Keratinocyte (primary cell): ENCODE results near the gene ADAMTS2. TPM values are rescaled to one million over a fixed set of nuclear protein-coding genes. Genes with fewer than 3 reads are reported as not detected.

Experiments used
- DNase-seq: peaks from one replicate; pipeline ENCODE4 v3.0.0-alpha.2; 2011; ENCODE audit warnings: low read depth, missing footprints, low spot score
- FAIRE-seq: peaks from 2 replicates; lab custom pipeline; 2011; peaks lifted over from hg19 to GRCh38; lab: Jason Lieb, UNC
- H2AFZ ChIP-seq: 2 replicates; pipeline ENCODE4 v1.6.0; 2012; ENCODE audit warnings: low read length, control low read depth, inconsistent platforms; ENCODE audit not compliant: control insufficient read depth
- H3K27ac ChIP-seq: 2 replicates; pipeline ENCODE4 v1.5.1; 2011; ENCODE audit warnings: low read length; ENCODE audit not compliant: control insufficient read depth, insufficient read depth
- H3K27me3 ChIP-seq: 3 replicates; pipeline ENCODE4 v1.6.0; 2011; ENCODE audit warnings: low read length; ENCODE audit not compliant: control insufficient read depth, insufficient read depth; ENCODE audit errors: extremely low read depth
- H3K36me3 ChIP-seq, 2 experiments: 2 replicates in 1 of 2; 3 replicates in 1 of 2; pipeline ENCODE4 v1.5.1; 2011; ENCODE audit warnings: low read length in 2 of 2, mild to moderate bottlenecking in 1 of 2; ENCODE audit not compliant: control insufficient read depth in 2 of 2, insufficient read depth in 2 of 2; ENCODE audit errors: extremely low read depth in 1 of 2
- H3K4me1 ChIP-seq: 3 replicates; pipeline ENCODE4 v1.5.1; 2011; ENCODE audit warnings: low read length; ENCODE audit not compliant: control insufficient read depth, insufficient read depth; ENCODE audit errors: extremely low read depth
- H3K4me2 ChIP-seq: 3 replicates; pipeline ENCODE4 v1.6.0; 2011; ENCODE audit warnings: low read depth, low read length; ENCODE audit not compliant: control insufficient read depth, insufficient read depth; ENCODE audit errors: extremely low read depth
- H3K4me3 ChIP-seq, 3 experiments: fragments of 200-600 bp in 1 of 3; sonication (generic) in 1 of 3; 2 replicates in 2 of 3; 3 replicates in 1 of 3; pipeline ENCODE4 v1.5.1; 2011 to 2016; ENCODE audit warnings: low read length in 3 of 3, mild to moderate bottlenecking in 3 of 3, control low read depth in 2 of 3, inconsistent platforms in 1 of 3, low read depth in 1 of 3, mixed read lengths in 1 of 3, mixed run types in 1 of 3, moderate library complexity in 1 of 3; ENCODE audit not compliant: control insufficient read depth in 2 of 3, insufficient read depth in 2 of 3; ENCODE audit errors: extremely low read depth in 1 of 3
- H3K79me2 ChIP-seq: 2 replicates; pipeline ENCODE4 v1.6.0; 2012; ENCODE audit warnings: low read length; ENCODE audit not compliant: control insufficient read depth, insufficient read depth
- H3K9ac ChIP-seq: 3 replicates; pipeline ENCODE4 v1.6.0; 2011; ENCODE audit warnings: low read length; ENCODE audit not compliant: control insufficient read depth, insufficient read depth; ENCODE audit errors: extremely low read depth
- H3K9me1 ChIP-seq: 3 replicates; pipeline ENCODE4 v1.6.0; 2011; ENCODE audit warnings: low read length; ENCODE audit not compliant: control insufficient read depth, insufficient read depth; ENCODE audit errors: extremely low read depth
- H3K9me3 ChIP-seq: 2 replicates; pipeline ENCODE4 v1.5.1; 2012; ENCODE audit warnings: low read depth, low read length; ENCODE audit not compliant: control insufficient read depth
- H4K20me1 ChIP-seq: 3 replicates; pipeline ENCODE4 v1.6.0; 2011; ENCODE audit warnings: low read length; ENCODE audit not compliant: control insufficient read depth, insufficient read depth; ENCODE audit errors: extremely low read depth
- EZH2 ChIP-seq: IDR thresholded peaks from one replicate; pipeline ENCODE4 v1.6.1; 2012; ENCODE audit warnings: inconsistent platforms, mild to moderate bottlenecking, low read length, moderate library complexity
- dilution Hi-C: fragments of 300-500 bp; cut with MboI; formaldehyde crosslinking; loops from one replicate; pipeline ENCODE4 v1.7.0; 2020; ENCODE audit warnings: low sequenced_read_pairs; ENCODE audit not compliant: extremely low pct_ligation_motif_present
- polyA plus RNA-seq, 5 experiments: library from polyadenylated mRNA; depleted of rRNA in 3 of 5; stranded (reverse) in 3 of 5; stranded (forward) in 1 of 5; unstranded in 1 of 5; fragments of >200 nt; gene quantifications; 1 replicate in 1 of 5; 2 replicates in 3 of 5; 3 replicates in 1 of 5; pipeline versions ENCODE4 v1.2.1 to v1.2.3, GENCODE V29; 2011 to 2012; ENCODE audit warnings: missing spikeins in 2 of 5, low read depth in 1 of 5, low replicate concordance in 1 of 5
- TF ChIP-seq, protein P1 (sequence below), 3 experiments: IDR thresholded peaks in 1 of 3; conservative IDR thresholded peaks in 1 of 3; optimal IDR thresholded peaks in 1 of 3; 2 replicates in 2 of 3; 3 replicates in 1 of 3; pipeline versions ENCODE3 to v1.5.1; 2011; ENCODE audit warnings: low read length in 3 of 3, mild to moderate bottlenecking in 3 of 3, moderate library complexity in 2 of 3, control low read depth in 1 of 3, inconsistent platforms in 1 of 3; ENCODE audit not compliant: insufficient read depth in 2 of 3; ENCODE audit errors: extremely low read depth in 1 of 3

ADAMTS2 gene
- polyA plus RNA-seq, 1 donor (not counting 4 experiments of a cell fraction or from before 2014, with no cell fraction given) = not detected

DNA sequence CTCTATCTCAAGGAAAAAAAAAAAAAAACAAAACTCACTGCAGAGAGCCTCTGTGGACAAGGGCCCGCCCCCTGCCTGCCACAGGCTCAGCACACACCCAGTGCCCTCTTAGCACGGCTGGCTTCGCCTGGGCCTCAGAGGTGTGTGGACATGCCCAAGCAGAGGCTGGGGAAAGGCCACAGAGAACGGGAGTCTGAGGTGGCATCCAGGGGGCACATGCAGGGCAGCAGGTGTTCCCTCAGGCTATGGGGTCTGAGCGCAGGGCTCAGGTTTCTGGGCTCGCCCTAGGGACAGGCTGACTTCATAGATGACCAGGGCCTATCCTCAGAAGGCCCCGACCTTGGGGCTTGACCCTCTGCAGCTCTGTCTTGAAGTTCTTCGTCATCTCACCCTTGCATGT lies 146.4 kb downstream of the ADAMTS2 start:
- DNase-seq (no peak), FAIRE-seq (no peak)
- H3K4me3 ChIP-seq = no peak overlapping the region
- no peaks in the 10 kb centered on the region for H3K79me2 ChIP-seq
- H3K4me2 ChIP-seq = no peak overlapping the region
- H3K9ac ChIP-seq = no peak overlapping the region
- dilution Hi-C loops = no loop called here
- H3K36me3 ChIP-seq = no peaks in the 10 kb centered on the region
- TF ChIP-seq, protein P1, sequence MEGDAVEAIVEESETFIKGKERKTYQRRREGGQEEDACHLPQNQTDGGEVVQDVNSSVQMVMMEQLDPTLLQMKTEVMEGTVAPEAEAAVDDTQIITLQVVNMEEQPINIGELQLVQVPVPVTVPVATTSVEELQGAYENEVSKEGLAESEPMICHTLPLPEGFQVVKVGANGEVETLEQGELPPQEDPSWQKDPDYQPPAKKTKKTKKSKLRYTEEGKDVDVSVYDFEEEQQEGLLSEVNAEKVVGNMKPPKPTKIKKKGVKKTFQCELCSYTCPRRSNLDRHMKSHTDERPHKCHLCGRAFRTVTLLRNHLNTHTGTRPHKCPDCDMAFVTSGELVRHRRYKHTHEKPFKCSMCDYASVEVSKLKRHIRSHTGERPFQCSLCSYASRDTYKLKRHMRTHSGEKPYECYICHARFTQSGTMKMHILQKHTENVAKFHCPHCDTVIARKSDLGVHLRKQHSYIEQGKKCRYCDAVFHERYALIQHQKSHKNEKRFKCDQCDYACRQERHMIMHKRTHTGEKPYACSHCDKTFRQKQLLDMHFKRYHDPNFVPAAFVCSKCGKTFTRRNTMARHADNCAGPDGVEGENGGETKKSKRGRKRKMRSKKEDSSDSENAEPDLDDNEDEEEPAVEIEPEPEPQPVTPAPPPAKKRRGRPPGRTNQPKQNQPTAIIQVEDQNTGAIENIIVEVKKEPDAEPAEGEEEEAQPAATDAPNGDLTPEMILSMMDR (optimal IDR thresholded peaks at IDR 0.05 in 1 of 3, IDR thresholded peaks at IDR 0.05 in 1 of 3, conservative IDR thresholded peaks at IDR 0.05 in 1 of 3; ENCODE audit: extremely low read depth in 1 of 3, insufficient read depth in 2 of 3, low read length in 3 of 3) = no peak
- TF ChIP-seq EZH2 = no peak
- H2AFZ ChIP-seq = no peak overlapping the region
- no peaks in the 10 kb centered on the region for H3K9me1 ChIP-seq
- H3K9me3 ChIP-seq = peaks cover 19% of the 10 kb centered on the region
- no peak overlapping the region for H3K27ac ChIP-seq
- H3K27me3 ChIP-seq = no peaks in the 10 kb centered on the region
- no peaks in the 10 kb centered on the region for H3K4me1 ChIP-seq
- H4K20me1 ChIP-seq = no peaks in the 10 kb centered on the region

DNA sequence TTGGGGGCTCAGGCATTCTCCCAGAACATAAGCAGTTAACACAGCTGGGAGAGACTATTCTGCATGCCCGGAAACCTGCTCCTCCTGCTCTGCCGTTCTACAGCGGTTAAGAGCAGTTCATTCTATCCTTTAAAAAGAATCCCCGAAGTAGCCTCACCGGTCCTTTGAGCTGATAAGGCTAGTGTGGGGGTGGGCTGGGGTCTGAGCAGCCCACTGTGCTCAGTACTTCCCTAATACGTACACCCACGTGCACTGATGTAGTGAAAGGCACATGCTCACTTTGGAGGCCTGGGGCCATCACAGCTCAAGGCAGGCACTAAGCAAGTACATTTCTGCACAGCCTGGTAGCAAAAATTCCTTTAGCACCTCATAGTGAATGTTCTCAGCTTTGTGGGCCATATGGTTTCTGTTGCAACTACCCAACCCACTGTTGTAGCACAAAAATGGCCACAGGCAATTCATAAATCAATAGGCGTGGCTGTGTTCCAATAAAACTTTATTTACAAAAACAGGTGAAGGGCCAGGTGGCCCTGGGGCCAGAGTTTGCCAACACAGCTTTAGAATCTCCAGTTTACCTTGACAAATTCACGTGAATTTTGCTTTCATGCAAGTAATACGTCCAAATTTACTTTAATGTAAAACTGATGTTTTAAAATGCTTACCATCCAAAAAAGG lies 148.7 kb downstream of the ADAMTS2 start:
- H3K9me1 ChIP-seq = no peaks in the 10 kb centered on the region
- no peak for TF ChIP-seq EZH2
- TF ChIP-seq, protein P1 (optimal IDR thresholded peaks at IDR 0.05 in 1 of 3, IDR thresholded peaks at IDR 0.05 in 1 of 3, conservative IDR thresholded peaks at IDR 0.05 in 1 of 3; ENCODE audit: extremely low read depth in 1 of 3, insufficient read depth in 2 of 3, low read length in 3 of 3) = no peak
- no peak overlapping the region for H3K9ac ChIP-seq
- FAIRE-seq (no peak), DNase-seq (no peak)
- H3K4me2 ChIP-seq = no peak overlapping the region
- H2AFZ ChIP-seq = no peak overlapping the region
- H3K79me2 ChIP-seq = no peaks in the 10 kb centered on the region
- no peak overlapping the region for H3K27ac ChIP-seq
- dilution Hi-C loops = no loop called here
- H3K27me3 ChIP-seq = no peaks in the 10 kb centered on the region
- H3K4me1 ChIP-seq = no peaks in the 10 kb centered on the region
- H3K9me3 ChIP-seq = peaks cover 17% of the 10 kb centered on the region
- H3K36me3 ChIP-seq = no peaks in the 10 kb centered on the region
- H4K20me1 ChIP-seq = no peaks in the 10 kb centered on the region
- H3K4me3 ChIP-seq = no peak overlapping the region
